KOPT-K1 (cell line): Measurements from ENCODE around the gene TRPM3.
"Not testable (repeated sequence)": the region's sequence is repeated elsewhere in the genome, so short reads cannot be mapped to it uniquely, and the experiment has no call there.

Source experiments
- H3K27ac ChIP-seq: fragments of 200-600 bp; sonication (generic); 2 replicates; pipeline ENCODE4 v1.5.1; 2016; ENCODE audit warnings: antibody characterized with exemption, mild to moderate bottlenecking, low read depth, low read length; ENCODE audit not compliant: poor library complexity, severe bottlenecking
- H3K36me3 ChIP-seq: fragments of 200-600 bp; sonication (generic); 2 replicates; pipeline ENCODE4 v1.5.1; 2017; ENCODE audit warnings: antibody characterized with exemption, mild to moderate bottlenecking, low read length, moderate library complexity; ENCODE audit not compliant: insufficient read depth
- H3K9me3 ChIP-seq: fragments of 200-600 bp; sonication (generic); 2 replicates; pipeline ENCODE4 v1.5.1; 2017; ENCODE audit warnings: antibody characterized with exemption, low read length, mild to moderate bottlenecking; ENCODE audit not compliant: insufficient read depth, poor library complexity, severe bottlenecking

The TRPM3 gene

GRCh38 chr9:70677055-70677735, 444.2 kb downstream of the TRPM3 start:
- Histone ChIP-seq H3K27ac (no peak overlapping the region), H3K9me3 (no peaks in the 10 kb centered on the region), H3K36me3 (no peaks in the 10 kb centered on the region)

GRCh38 chr9:70675868-70676370, 445.5 kb downstream of the TRPM3 start:
- Histone ChIP-seq H3K9me3 (no peaks in the 10 kb centered on the region), H3K27ac (no peak overlapping the region), H3K36me3 (no peaks in the 10 kb centered on the region)

DNA sequence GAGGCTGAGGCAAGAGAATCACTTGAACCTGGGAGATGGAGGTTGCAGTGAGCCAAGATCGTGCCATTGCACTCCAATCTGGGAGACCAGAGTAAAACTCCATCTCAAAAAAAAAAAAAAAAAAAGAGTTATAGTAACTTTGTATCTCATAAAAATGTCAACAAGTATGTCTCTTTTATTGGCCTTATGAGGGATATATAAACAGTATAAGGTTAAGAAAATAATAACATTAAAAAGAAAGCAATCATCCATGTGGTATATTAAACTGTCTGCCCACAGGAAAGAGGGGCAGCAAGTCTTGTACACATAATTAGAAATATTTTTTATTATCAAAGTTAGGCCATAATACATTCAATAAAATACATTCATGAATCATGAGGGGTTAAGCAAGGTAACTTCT, 447.6 kb downstream of the TRPM3 start:
- Histone ChIP-seq H3K9me3 (no peaks in the 10 kb centered on the region), H3K27ac (no peak overlapping the region), H3K36me3 (no peaks in the 10 kb centered on the region)

DNA sequence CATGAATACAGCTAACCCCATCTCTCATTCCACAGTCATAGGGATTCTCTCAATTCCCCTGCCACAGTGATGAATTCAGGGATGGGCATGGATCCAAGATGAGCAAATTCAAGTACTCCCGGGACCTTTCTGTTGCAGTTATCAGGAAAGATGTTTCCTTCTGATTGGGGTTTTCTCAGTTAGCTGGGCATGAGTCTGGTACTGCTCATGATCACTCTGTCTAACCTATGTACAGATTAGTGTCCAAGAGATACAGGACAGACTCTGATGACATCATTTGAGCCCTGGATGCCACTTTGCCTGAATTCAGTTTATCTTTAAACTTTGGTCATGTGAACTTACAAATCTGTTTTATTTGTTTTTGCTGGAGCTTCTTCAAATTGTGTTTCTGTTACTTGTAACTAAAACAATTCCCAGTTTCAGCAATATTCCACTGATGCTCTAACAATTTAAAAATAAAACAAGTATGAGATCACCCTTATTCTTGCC, 449.2 kb downstream of the TRPM3 start:
- H3K9me3 ChIP-seq = no peaks in the 10 kb centered on the region
- H3K27ac ChIP-seq = no peak overlapping the region
- no peaks in the 10 kb centered on the region for H3K36me3 ChIP-seq

DNA sequence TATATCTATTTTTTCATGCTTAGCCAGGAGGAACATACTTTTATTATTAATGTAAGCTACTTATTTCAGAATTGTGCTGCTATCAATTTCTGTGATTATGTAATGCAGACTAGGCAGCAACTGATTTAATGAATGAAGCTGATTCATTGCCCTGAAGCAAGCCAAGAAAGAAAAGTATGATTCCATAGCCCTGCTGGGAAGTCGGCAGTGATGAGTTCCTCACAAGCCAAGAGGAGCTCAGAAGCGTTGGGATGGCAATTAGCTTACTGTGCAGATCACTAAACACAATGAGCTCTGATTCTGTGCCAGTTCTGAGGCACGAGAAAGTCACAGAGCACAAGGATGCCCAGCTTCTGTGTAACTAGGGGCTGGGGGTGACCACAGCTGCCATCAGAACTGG, 452.7 kb downstream of the TRPM3 start:
- Histone ChIP-seq H3K36me3 (no peaks in the 10 kb centered on the region), H3K9me3 (no peaks in the 10 kb centered on the region), H3K27ac (no peak overlapping the region)

DNA sequence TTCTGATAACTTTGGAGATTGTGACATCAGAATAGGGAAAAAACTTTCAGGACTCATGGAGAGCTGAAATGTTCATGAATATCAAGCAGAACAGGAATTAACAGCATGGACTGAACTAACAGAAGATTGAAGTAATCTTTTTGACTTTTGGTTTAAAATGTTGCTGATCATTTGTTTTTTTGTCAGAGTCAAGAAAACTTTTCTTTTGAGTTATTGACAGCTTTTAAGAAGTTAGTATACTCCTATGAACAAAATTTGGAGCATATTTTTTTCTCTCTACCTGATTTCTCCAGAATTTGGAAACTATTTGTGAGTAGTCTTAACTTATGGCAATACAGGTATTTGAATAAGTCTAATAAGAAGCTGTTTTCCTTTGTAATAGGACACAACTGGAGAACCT, 462.7 kb downstream of the TRPM3 start:
- H3K27ac ChIP-seq = no peak overlapping the region
- H3K9me3 ChIP-seq = no peaks in the 10 kb centered on the region
- no peaks in the 10 kb centered on the region for H3K36me3 ChIP-seq

DNA sequence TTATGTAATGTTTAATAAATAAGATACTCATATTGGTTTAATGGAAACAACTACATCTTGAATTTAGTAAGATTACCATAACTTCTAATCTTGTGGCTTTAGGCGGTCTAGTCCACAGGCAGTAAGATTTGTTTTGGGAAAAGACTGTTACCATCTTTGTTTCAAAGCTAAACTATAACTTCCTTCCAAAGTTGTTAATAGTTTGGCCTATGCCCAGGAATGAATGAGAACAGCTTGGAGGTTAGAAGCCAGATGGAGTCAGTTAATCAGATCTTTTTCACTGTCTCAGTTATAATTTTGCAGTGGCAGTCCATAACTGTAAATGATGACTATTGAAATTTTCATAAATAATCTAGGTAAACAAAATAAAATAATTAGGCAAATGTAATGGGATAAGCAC, 465.1 kb downstream of the TRPM3 start:
- no peaks in the 10 kb centered on the region for H3K36me3 ChIP-seq
- H3K9me3 ChIP-seq = no peaks in the 10 kb centered on the region
- H3K27ac ChIP-seq = no peak overlapping the region

DNA sequence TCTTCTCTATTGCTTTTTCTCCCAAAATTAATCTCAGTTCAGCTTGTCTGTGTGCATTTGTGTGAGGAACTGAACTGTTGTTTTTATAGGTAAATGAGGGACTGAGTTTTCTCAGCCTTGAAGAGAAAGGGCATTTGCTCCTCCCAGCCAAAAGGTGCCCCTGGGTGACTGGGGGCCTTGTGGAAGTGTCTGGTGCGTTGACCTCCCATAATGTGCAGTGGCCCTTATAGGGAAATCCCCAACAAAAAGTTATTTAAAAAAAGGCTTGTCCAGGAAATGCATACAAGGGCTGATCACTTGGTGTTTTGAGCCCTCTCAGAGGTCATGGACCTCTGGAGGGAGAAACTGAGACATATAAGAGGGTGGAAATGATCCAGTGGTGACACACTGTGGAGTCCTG, 467.3 kb downstream of the TRPM3 start:
- Histone ChIP-seq H3K9me3 (no peaks in the 10 kb centered on the region), H3K27ac (no peak overlapping the region)

GRCh38 chr9:70644627-70645026, 476.8 kb downstream of the TRPM3 start:
- not testable (repeated sequence) for H3K27ac ChIP-seq, H3K9me3 ChIP-seq, H3K36me3 ChIP-seq

More for the DNA sequence above, 467.3 kb downstream of the TRPM3 start:
- H3K36me3 ChIP-seq = no peaks in the 10 kb centered on the region

DNA sequence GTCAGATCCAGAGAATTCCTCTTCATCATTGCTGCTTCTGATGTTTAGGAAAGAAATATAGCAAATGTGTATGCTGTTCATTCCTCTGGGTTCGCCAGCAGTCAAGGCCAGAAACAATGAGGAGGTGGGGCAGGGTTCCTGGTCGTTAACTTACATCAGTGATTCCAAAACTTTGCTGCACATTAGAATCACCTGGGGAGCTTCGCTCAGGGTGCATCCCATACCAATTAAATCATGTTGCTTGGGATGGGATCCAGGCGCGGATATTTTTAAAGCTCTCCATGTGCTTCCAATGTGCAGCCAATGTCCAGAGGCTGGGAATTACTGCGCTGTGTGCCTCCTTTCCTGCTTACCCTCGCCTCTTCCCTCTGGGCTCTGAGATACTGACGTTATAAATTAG, 479.1 kb downstream of the TRPM3 start:
- Histone ChIP-seq H3K9me3 (no peaks in the 10 kb centered on the region), H3K27ac (no peak overlapping the region)

GRCh38 chr9:70641631-70642030, 479.8 kb downstream of the TRPM3 start:
- Histone ChIP-seq H3K9me3 (no peaks in the 10 kb centered on the region), H3K27ac (no peak overlapping the region), H3K36me3 (no peaks in the 10 kb centered on the region)

More for the DNA sequence above, 479.1 kb downstream of the TRPM3 start:
- H3K36me3 ChIP-seq = no peaks in the 10 kb centered on the region

DNA sequence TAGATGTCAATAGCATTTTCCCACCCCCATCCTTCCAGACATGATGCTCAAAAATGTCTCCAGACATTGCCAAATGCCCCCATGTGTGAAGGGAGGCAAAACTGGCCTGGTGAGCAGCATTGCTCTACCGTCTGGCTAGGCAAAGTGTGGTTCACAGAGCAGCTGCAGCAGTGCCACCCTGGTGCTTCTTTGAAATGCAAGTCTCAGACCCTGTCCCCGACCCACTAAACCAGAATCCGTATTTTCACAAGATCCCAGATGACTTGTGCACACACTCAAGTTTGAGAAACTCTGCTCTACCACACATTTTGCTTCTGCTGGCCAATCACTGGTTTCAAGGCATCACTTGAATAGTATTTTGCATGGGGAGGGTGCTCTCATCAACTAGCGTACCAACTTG, 480.4 kb downstream of the TRPM3 start:
- Histone ChIP-seq H3K27ac (no peak overlapping the region), H3K9me3 (no peaks in the 10 kb centered on the region), H3K36me3 (no peaks in the 10 kb centered on the region)

DNA sequence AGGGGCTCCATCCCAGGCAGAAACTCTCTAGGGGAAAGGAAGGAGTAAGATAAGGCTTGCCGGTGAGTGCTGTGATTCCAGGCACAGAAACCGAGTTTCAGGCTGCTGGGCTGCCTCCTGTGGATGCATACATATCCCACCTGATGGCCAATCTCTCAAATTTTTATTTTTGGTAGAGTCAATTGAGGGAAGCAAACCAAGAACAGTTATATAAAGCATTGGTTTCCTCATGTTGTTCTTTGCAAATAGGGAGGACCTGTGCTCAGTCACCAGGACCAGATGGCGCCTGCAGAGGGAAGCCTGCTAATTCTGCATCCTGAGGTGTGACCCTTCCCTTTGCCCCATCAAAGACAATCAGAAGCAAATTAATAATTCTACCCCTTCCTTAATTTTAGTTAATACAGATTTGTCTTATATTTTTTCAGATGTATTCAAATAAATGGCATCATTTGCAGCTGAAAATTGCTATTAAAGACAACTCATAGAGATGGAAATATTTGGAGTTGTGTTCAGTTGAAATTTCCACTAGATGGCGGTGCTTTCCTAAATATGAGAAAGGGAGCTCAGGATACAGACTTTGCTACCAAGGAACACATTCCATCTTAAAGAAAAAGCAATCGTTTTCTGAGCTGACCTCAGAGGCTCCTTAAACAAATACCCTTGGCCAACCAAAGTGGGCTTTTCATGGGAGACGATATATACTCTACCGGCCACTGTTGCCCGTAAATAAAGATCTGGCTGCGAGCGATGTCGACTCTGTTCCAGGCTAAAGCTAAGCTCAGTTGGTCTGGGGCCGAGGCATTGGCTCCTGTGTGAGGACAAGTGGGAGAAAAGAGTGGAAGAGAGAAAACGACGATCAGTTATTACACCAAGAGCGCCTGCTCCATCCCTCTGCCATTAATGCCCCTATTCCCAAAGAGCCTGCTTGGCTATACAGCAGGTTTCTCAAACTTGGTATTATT, 481.3 kb downstream of the TRPM3 start:
- Histone ChIP-seq H3K36me3 (no peaks in the 10 kb centered on the region), H3K9me3 (no peaks in the 10 kb centered on the region), H3K27ac (no peak overlapping the region)

- Histone ChIP-seq H3K27ac (no peak overlapping the region), H3K36me3 (no peaks in the 10 kb centered on the region), H3K9me3 (no peaks in the 10 kb centered on the region)
Observed at GRCh38 chr9:70635790-70636189, 485.6 kb downstream of the TRPM3 start.

DNA sequence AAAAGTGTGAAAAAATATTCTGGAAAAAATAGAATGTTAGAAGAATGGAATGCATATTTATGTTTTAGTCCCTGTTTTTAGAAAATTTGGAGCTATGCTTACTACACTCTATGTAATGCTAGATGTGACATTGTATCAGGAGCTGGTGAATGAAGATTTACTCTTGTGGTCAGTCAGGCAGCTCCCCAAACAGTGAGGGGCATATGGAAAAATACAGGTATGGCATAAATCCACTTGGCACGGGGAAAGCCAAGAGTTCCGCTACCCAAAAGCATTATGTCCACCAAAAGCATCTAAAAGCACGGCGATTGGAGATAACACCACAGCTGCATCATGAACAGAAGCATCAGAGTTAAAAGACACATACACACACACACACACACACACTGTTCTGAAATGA, 486.7 kb downstream of the TRPM3 start:
- no peak overlapping the region for H3K27ac ChIP-seq
- no peaks in the 10 kb centered on the region for H3K36me3 ChIP-seq
- no peaks in the 10 kb centered on the region for H3K9me3 ChIP-seq
